ENCODE data around the gene UPF3A.

Gene UPF3A

GRCh38 chr13:114315074-114315785 is 33.8 kb downstream of the UPF3A start:
- DNase-seq (ENCODE audit: extremely low spot score), result no peak
- TF ChIP-seq CTCF (IDR thresholded peaks at IDR 0.05; ENCODE audit: control extremely low read depth, extremely low read depth, low read depth, missing control alignments), result no peak
- POLR2A ChIA-PET, result interaction anchor here (0.6 kb wide), 1 partner anchor 23 kb away, joined by 3 read pairs; no protein-coding TSS in a partner anchor
- CTCF ChIA-PET, result no interaction called here

- ChIA-PET CTCF (interaction anchor here (1.1 to 2.1 kb wide), 4 partner anchors 9 to 39 kb away, joined by 3 to 7 read pairs (median 4); no protein-coding TSS in a partner anchor), POLR2A (no interaction called here)
- TF ChIP-seq CTCF (IDR thresholded peaks at IDR 0.05; ENCODE audit: control extremely low read depth, extremely low read depth, low read depth, missing control alignments), result no peak
- DNase-seq (ENCODE audit: extremely low spot score), result no peak
Observed at GRCh38 chr13:114318624-114319023, 37.2 kb downstream of the UPF3A start.

- CTCF ChIA-PET, result interaction anchor here (1.0 to 1.9 kb wide), 5 partner anchors 14 to 25 kb away, joined by 3 to 5 read pairs (median 3); no protein-coding TSS in a partner anchor
- DNase-seq (ENCODE audit: extremely low spot score), result no peak
- POLR2A ChIA-PET, result no interaction called here
- TF ChIP-seq CTCF (IDR thresholded peaks at IDR 0.05; ENCODE audit: control extremely low read depth, extremely low read depth, low read depth, missing control alignments), result no peak
Observed at GRCh38 chr13:114319441-114319913, 38.1 kb downstream of the UPF3A start.

GRCh38 chr13:114320065-114320464 is 38.7 kb downstream of the UPF3A start:
- ChIA-PET POLR2A (no interaction called here), CTCF (interaction anchor here (1.0 to 1.3 kb wide), 3 partner anchors 13 to 17 kb away, joined by 3 read pairs; no protein-coding TSS in a partner anchor)
- no peak for TF ChIP-seq CTCF (IDR thresholded peaks at IDR 0.05; ENCODE audit: control extremely low read depth, extremely low read depth, low read depth, missing control alignments)
- DNase-seq (ENCODE audit: extremely low spot score), result no peak

GRCh38 chr13:114321256-114321655 is 39.9 kb downstream of the UPF3A start:
- ChIA-PET CTCF (no interaction called here), POLR2A (interaction anchor here (0.6 kb wide), 1 partner anchor 28 kb away, joined by 3 read pairs; no protein-coding TSS in a partner anchor)
- DNase-seq (ENCODE audit: extremely low spot score), result no peak
- TF ChIP-seq CTCF (IDR thresholded peaks at IDR 0.05; ENCODE audit: control extremely low read depth, extremely low read depth, low read depth, missing control alignments), result no peak

DNA sequence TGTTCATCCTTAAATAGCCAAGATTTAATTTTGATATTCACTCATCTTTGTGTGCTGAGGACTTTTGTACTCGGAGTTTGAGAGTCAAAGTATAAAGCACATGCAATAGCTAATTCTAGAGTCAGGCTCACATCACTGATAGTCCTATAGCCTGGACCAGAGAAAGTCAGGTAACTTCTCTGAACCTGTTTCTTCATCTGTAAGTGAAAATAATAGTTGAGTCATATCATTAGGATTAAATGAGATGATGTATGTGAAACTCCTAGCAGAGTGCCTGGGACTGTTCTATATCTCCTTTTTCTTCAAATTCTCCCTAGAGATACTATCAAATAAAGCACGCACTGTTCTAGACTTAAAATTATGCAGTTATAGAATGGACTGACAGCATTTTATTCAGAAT is 41.9 kb downstream of the UPF3A start:
- TF ChIP-seq CTCF (IDR thresholded peaks at IDR 0.05; ENCODE audit: control extremely low read depth, extremely low read depth, low read depth, missing control alignments), result no peak
- ChIA-PET CTCF (no interaction called here), POLR2A (no interaction called here)
- no peak for DNase-seq (ENCODE audit: extremely low spot score)

Measured in GM10248 (cell line).